NCI-H1436 treated with DMSO at 0.1 percent for 48 hours (cell line): Measurements from ENCODE around the gene ZBTB7C.

Experiments used
- DNase-seq: peaks from one replicate; lab custom pipeline; 2025; lab: John Stamatoyannopoulos, UW

ZBTB7C gene

DNA sequence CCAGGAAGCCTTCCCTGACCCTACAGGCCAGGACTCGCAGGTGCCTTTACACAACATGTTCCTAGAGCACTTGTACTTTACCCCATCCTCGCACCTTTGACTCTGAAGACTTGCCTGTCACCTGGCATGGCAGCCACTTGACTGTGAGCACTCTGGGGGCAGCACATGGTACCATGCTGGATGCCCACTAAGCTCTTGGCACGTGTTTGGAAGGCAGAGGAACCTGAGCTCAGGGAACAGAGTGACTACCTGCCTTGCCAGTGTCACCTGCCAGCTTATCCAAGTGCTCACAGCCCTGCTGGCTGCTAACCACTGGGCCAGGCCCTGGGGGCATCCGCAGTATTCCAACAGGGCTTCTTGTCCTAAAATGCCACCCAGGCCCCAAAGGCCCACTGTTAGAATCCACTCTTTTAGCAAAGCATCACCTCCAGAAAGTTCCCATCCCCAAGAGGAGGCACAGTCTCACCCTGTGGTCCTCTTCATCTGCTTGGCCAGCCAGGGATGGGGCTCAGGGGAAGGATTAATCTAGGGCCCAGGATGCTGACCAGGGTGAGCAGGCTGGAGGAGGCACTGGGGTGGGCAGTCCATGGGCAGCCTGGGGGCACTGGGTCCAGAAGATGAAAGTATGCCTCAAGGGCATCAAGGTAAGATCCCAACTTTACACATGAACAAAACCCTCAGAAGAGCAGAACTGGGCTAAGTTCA, 57.0 kb downstream of the ZBTB7C start:
- no peak for DNase-seq

GRCh38 chr18:48351216-48352050, 57.8 kb downstream of the ZBTB7C start:
- no peak for DNase-seq

DNA sequence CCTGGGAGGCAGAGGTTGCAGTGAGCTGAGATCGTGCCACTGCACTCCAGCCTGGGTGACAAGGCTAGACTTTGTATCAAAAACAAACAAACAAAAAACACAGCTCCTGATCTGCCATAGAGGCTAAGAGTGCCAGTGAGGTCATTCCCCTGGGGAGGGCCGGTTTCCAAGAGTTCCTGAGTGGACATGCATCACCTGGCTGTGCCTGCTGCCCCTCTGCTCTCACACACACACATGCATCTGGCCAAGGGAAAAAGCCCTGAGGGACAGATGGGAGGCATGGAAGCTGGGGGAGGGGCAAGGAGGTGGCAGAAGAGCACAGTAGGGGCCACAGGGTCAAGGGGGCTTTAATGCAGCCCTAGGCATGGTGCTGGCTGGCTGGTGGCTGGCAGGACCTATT, 60.4 kb downstream of the ZBTB7C start:
- no peak for DNase-seq

- no peak for DNase-seq
Measured at GRCh38 chr18:48347756-48348326, 61.3 kb downstream of the ZBTB7C start.

DNA sequence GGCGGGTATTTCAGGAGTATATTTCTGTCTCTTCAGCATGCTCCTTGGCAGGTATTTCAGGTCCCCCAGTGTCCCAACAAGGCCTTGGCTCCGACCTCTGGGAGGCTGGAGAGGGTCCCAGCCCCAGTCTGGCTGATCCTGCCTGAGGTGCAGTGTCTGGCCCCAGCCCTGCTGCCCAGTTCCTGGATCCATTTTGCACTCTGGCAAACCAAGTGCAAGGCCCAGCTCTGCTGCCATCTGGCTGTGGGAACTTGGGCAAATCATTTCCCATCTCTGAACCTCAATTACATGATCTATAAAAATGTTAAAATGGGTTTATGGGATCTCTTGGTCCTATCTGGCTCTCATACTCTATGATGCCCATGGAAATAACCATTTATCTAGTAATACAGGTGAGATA, 63.6 kb downstream of the ZBTB7C start:
- no peak for DNase-seq

DNA sequence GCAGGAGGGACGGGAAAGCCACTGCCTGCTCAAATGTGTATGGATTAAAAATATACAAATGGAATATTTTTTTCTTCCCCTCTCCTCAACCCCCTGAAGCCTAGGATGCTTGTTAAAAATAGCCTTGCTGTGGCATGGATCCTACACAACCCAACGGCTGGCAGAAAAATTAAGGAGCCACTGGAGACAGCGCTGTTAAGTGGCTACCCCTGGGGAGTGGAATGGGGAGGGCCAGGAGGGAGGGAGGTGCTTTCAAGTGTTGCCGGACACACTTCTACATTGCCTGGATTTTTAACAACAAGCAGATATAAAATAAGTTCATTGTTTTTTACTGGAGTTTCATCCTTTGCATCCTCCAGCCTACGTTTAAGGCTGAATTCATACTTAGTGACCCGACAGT, 66.6 kb downstream of the ZBTB7C start:
- peak; percentile 26 for DNase-seq

DNA sequence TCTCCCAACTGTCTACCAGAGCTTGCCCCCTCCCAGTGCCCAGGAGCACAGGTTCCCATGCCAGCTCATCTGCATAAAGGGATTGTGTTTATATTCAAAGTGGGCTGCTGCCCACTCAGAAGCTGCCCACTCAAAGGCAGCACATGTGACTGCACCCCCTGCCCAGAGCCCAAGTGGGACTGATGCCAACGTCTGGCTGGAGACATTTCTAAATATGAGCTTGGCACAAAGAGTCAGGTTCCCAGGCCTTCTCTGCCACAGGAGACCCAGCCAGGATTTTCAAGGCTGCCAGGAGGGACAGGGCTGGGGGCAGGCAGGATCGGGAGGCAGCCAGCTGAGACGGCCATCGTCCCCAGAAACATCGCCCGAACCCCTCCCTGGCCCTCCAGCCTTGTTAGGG, 67.1 kb downstream of the ZBTB7C start:
- DNase-seq = no peak

DNA sequence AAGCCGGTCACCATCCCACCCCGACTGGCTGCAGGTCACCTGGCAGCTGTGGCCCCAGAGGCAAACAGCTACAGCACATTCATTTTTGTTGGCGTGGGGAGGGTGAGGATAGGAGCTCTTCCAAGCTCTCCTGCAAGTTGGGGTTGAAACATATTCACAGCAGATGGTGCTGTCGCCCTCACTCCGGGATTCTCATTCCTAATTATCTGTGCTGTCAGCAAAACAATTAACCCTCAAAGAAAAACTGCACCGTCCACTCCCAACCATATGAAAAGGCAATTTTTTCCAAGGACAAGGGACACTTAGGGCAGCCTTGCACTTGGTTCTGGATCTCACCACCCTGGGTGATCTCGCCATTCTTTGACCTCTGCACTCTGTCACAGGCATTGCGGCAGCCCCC, 68.6 kb downstream of the ZBTB7C start:
- DNase-seq = no peak

DNA sequence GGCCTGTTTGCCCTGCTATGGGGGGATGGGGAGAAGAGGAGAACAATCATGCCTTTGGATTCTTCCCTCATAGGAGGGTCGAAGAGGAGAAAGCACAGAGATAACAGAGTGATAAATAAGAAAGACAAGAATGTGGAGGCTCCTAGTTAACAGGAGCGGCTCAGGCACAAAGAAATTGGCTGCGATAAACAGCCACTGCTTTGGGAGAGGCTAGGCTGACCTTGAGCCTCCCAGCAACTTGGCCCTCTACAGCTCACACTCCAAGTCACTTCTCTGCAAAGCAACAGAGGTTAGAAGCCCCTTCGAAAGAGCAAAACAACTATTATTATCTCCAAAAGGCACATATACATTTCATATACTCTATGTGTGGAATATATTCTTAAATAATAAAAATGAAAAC, 69.5 kb downstream of the ZBTB7C start:
- DNase-seq = no peak

GRCh38 chr18:48338915-48339314, 70.3 kb downstream of the ZBTB7C start:
- DNase-seq = no peak

GRCh38 chr18:48337053-48337452, 72.1 kb downstream of the ZBTB7C start:
- DNase-seq = no peak

DNA sequence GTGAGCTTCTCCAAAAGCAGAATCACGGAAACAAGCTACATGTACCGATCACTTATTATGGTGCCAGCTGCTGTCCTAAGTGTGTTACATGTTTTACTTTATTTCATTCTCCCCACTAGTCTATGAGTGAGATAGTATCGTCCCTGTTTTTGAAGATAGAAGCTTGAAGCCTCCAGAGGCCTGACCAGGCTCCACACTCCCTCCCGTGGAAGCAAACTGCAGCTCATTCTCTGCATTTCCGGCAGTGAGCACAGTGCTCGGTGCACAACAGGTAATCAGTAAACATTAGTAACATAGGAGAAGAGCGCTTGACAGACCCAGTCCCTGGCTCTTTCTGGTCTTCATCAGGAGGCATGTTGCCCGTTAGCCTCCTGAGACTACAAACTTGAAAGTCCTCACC, 72.9 kb downstream of the ZBTB7C start:
- no peak for DNase-seq

DNA sequence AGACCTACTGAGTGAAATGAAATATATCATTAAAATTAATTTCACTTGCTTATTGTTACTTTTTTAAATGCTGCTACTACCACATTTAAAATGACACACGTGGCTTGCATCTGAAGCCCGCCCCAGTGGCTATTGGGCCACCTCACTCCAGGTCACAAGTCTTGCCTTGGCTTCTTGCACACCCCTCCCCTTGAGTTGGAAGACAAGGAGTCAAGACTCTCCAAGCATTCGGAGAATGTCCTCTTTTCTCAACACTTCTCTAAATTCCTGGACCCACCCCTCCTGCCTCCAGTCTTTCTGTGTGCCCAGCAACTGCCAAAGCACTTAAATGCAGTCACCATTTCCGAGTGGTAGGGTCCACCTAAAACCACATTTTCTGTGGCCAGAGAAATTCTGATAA, 73.4 kb downstream of the ZBTB7C start:
- DNase-seq = no peak

DNA sequence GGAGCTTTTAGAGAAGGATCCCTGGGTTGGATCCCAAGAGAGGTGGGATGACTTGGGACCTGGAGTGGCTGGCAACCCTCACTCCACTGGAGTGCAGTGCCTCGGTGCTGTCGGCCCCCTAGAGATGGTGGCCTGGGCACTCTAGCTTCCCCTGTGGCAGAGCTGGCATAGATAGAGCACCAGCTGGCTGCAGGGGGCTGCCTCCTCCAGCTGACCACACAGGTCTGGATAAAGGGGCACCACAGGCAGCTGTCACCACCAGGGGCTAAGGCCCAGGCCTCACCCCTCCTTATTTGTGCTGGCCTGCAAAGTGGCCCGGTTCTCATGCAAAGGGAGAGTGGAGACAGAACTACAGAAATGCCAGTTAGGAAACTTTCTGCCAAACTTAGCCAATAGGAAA, 74.3 kb downstream of the ZBTB7C start:
- DNase-seq = no peak

- no peak for DNase-seq
Measured at GRCh38 chr18:48333563-48333962, 75.6 kb downstream of the ZBTB7C start.

- no peak for DNase-seq
Measured at GRCh38 chr18:48330016-48330991, 78.9 kb downstream of the ZBTB7C start.

DNA sequence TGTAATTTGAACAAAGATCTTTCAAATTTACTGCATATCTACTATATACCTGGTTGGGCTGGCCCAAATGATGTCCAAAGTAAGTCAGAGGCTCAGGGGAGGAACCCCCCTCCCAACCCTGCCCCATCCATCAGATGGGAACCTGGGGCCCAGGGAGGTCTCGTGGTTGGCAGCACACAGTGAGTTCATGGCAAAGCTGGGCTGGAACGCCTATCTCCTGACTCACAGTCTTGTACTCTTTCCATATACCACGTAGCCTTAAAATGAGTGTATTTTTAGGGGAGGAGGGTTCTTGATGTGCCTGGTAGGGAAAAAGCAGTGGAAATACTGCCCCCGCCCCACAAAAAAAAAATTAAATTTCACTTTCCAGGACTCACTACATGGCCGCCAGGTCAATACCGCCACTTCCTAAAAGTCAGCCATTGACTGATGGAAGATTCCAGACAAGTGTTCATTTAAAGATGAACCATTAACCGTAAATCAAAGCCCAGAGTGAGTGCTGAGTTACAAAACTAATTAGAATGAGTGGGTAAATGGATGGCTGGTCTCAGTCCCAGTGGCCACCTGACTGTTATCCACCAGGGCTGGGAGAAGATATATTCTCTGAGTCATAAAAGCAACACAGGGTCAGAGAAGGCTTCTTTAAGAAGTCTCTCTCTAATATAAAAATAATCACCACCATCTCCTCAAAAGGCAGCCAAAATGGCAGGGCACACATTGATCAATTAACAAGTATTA, 80.5 kb downstream of the ZBTB7C start:
- DNase-seq = no peak

DNA sequence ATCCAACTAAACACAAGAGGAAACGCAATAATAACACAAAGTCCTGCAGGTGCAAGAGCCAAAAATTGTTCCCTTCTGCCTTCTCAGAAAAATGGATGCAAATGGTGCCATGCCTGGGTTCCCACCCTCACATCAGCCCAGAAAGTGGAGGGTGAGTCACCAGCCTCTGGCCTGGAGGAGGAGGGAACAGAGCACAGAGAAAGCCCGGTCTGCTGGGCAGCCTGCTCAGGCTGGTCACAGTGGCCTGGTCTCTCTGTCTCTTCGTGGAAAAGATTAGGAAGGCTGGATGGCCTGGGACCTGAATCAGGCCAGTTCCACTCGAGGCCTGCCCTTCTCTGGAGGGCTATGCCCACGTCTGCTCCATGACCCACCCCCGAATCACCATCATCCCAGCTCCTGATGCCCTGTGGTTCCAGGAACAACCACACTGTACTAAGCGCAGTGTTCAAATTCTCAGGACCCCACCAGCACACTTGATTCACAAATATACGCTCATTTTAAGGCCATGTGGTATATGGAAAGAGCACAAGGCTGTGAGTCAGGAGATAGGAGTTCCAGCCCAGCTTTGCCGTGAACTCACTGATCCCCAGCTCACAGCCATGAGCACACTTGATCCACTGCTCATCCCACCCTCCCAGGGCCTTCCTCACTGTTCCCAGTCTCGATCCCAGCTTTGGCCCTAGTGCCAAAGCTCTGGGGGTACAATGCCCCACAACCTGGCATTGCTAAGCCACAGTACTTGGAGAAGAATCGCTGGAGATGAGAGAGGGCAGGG, 82.1 kb downstream of the ZBTB7C start:
- no peak for DNase-seq

DNA sequence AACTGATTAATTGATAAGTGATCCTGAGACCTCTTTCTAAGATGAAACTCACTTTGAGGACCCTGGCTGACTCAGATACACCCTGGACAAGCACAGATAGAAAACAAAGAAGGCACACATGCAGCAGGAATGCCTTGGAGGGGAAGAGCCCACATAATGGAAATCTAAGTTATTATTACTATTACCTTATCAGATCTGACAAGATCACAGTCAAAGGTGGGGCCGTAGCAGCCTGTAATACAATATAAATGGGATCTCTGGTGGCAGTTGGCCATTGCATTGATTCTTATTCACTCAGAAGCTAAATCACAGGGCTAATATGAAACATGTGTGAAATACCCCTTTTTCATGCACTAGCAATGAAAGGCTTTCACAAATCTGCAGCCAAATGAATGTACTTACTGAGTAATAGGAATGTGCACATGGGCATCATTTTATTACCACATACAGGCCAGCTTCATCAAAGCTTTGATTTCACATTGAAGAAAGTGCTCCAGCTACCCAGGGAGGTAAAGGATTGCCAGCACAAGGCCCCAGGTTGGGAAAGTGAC, 84.0 kb downstream of the ZBTB7C start:
- DNase-seq = no peak

GRCh38 chr18:48324651-48325050, 84.5 kb downstream of the ZBTB7C start:
- DNase-seq = no peak
